TTC549 (cell line): ENCODE measurements around the gene GPSM3.
"Not testable (repeated sequence)": the region's sequence is repeated elsewhere in the genome, so short reads cannot be mapped to it uniquely, and the experiment has no call there.

Source experiments
- FAIRE-seq: peaks from 2 replicates; lab custom pipeline; 2012; peaks lifted over from hg19 to GRCh38; lab: Jason Lieb, UNC

The GPSM3 gene

DNA sequence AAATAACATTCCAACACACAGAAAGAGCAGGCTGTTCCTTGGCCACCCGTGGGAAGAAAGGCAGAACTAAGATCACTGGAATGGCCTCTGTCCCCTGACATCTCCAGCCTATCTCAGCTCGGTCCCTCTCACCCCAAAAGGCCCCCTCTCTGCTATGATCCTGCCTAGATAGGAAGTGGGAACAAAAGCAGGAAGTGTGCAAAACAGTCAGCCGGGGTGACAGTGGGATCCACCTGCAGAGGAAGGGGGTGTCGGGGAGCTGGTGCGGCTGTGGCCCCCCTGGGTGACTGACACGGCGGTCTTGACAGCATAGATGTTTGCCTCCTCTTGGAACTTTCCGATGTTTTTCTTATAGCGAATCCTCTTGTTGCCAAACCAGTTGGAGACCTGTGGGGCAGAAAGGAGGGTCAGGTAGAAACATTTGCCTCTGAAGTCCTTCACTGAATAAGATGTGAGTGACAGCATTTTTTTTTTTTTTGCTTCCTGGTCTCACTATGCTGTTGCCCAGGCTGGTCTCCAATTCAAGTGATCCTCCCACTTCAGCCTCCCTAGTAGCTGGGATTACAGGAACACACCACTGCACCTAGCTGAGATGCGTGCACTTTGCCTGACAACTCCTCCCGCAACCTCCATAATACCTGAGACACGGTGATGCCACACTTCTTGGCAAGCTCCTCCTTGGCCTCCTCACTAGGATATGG lies 5.3 kb downstream of the GPSM3 start:
- FAIRE-seq, result no peak

DNA sequence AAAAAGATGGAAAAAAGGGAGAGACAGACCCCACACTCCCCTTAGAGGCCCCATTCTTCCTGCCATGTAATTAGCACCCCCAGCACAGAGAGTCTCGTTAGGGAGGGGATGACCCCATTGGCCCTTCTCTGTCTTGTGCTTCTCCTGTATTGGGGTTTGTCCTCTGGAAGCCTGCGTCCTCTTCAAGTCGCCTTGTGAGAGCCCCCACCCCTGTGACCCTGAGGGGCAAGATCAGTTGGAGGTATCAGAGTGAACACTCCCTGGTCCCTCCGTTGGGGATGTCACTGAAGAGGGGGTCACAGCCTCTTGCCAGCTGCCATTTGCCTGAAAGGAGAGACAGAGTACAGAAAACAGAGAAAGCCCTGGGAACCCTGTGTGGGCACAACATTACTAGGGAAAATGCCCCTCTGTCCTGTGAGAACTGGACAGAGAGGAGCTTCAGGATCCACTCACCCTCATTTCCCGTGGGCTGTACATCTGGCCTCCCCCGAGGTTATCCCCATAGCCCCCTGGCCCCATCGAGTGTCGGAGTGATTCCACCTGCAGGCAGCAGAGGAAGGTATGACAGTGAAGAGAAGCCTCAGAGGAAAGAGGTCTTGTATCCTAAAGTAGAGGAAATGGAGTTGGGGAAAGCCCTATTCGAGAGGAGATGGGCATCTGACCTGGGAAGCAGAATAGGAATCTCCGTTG lies 6.1 kb downstream of the GPSM3 start:
- not testable (repeated sequence) for FAIRE-seq

DNA sequence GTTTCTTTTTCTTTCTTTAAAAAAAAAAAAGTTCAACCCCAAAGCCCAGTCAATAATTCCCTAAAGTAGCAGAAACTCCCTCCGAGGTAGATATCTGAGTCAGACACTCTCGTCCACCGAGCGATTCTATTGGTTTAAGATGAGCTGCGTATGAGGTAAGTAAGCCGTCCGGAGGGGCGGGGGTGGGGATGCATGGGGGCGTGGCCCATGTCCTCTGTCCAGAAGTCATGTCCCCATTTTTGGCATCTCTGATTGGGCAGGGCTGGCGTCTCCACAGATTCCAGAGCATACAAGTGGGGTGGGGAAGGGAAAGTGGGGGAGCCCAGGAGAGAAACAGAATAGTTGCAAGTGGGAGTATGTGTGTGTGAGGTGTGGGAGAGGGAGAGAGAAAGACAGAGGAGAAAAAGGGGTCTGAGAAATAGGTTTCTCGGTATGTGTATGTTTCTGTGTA lies 6.7 kb downstream of the GPSM3 start:
- peak; percentile 42 for FAIRE-seq

DNA sequence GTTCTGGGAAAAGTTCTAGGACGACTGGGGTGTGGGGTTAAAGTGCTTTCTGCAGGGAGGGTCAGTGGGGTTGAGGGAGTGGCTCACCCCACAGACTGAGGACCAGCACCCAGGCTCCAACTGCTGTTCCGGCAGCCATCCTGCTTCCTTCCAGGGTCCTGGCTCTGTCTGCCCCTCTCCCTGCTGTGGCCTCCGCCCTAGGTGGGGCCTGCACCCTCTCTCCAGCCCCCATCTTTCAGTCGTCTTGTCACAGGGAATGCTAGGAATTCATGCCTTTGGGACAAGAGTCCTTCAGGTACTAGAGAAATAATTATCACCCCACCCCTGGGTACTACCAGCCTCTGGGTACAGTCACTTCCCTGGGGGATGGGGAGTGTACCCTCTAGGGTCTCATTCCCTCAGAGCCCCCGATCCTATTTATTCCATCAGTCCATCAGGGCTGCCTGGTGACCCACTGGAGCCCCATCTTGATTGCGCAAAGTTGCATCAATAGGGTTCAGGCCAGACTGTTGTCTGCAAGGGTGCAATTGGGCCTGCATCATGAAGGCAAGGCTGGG lies 8.3 kb downstream of the GPSM3 start, which contains the start of gene AGER:
TSS of gene AGER (minus strand) at position 170 of the 557 bp plus-strand sequence. CDS start at position 139, 31 bp downstream.
- no peak for FAIRE-seq

DNA sequence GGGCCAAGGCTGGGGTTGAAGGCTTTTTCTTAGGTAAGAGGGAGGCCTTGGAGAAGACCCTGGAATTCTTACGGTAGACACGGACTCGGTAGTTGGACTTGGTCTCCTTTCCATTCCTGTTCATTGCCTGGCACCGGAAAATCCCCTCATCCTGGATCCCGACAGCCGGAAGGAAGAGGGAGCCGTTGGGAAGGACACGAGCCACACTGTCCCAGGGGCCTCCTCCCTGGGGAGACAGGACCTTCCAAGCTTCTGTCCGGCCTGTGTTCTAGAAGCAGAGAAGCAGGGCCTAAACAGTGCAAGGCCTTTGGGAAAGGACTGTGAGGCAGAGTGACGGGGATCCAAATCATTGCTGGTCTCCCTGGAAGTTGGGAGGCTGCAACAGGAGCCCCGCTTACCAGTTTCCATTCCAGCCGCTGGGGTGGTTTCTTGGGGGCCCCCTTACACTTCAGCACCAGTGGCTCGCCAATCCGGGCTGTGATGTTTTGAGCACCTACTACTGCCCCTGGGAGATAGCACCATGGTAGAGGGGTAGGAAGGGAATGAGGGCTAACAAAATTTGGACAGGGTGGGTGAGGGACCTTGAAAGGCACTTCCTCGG lies 8.9 kb downstream of the GPSM3 start:
- FAIRE-seq, result no peak

DNA sequence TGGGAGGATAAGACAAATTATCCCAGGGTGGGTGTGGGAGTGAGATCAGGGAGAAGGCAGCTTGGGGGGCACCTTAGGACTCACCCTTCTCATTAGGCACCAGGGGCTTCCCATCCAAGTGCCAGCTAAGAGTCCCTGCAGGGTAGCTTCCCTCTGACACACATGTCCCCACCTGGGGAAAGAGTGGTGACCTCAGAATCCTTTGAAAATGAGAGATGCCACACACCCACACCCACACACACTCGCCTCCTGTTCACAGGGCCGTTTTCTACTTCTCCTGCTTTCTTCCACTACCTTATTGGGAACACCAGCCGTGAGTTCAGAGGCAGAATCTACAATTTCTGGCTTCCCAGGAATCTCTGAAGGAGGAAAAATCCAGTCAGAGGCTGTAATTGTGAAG lies 9.4 kb downstream of the GPSM3 start:
- no peak for FAIRE-seq

DNA sequence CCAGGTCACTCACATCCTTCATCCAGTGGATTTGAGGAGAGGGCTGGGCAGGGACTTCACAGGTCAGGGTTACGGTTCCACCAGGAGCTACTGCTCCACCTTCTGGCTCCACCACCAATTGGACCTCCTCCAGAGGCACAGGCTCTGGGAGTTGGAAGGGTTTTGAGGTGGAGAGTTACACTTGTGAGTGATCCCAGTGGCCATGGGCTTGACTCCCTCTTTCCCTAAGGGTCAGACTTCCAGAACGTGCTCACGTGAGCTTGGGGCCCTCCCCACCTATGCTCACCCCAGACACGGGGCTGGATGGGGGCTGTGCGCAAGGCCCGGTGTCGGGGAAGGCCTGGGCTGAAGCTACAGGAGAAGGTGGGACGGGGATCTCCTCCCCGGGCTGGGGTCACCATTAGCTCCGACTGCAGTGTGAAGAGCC lies 9.9 kb downstream of the GPSM3 start:
- no peak for FAIRE-seq

DNA sequence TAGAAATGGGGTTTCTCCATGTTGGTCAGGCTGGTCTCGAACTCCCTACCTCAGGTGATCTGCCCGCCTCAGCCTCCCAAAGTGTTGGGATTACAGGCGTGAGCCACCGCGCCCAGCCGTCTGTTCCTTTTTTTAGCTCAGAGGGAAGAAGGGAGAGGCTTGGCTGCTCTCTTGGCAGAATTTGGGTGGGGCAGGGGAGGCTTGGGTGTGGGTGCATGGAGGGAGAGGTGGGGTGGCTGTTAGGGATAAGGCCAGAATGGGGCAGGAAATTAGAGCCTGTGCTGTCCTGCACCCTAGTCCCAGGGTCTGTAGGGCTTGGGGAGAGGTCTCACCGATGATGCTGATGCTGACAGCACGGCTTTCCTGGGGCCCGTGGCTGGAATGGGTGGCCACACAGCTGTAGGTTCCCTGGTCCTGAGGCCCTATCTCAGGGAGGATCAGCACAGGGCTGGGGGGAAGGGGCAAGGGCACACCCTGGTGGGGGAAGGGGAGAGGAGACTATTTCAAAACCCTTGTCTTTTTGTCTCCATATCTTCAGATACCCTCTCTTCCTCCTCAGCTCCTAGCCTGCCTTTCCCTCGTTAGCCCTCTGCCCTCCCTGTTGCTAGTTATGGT lies 10.4 kb downstream of the GPSM3 start:
- no peak for FAIRE-seq

DNA sequence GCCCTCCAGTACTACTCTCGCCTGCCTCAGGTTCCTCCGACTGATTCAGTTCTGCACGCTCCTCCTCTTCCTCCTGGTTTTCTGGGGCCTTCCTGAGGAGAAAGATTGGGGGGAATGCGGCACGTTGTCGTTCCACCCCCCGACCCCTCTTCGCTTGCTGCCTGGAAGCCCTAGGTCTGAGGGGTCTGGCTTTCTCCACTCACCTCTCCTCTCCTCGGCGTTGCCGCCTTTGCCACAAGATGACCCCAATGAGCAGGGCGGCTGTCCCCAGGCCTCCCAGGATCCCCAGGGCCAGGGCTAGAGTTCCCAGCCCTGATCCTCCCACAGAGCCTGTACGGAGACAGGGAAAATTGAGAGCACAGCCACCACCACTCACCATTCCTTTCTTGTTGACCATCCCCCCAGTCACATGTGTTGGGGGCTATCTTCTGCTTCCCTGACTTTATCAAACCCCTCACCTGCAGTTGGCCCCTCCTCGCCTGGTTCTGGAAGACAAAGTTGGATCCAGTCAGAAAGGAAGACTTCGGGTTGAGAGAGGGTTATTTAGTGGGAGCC lies 11.2 kb downstream of the GPSM3 start:
- FAIRE-seq, result no peak

DNA sequence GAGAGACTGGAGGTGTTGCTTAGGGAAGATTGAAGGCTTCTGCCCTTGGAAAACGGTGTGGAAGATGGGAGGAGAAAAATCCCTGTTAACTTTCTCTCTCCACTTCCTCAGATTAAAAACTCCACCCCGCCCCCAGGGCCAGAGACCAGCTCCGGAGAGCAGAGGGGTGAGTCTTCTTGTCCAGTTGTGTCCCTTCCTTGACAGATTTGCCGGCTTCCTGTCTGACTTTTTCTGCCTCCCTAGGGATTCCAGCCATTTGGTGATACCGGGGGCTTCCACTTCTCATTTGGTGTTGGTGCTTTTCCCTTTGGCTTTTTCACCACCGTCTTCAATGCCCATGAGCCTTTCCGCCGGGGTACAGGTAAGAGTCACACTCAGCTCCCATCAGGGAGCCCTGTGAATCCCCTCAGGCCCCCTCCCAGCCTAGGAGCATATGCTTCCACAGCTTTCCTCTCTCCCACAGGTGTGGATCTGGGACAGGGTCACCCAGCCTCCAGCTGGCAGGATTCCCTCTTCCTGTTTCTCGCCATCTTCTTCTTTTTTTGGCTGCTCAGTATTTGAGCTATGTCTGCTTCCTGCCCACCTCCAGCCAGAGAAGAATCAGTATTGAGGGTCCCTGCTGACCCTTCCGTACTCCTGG lies 12.6 kb downstream of the GPSM3 start:
- no peak for FAIRE-seq

DNA sequence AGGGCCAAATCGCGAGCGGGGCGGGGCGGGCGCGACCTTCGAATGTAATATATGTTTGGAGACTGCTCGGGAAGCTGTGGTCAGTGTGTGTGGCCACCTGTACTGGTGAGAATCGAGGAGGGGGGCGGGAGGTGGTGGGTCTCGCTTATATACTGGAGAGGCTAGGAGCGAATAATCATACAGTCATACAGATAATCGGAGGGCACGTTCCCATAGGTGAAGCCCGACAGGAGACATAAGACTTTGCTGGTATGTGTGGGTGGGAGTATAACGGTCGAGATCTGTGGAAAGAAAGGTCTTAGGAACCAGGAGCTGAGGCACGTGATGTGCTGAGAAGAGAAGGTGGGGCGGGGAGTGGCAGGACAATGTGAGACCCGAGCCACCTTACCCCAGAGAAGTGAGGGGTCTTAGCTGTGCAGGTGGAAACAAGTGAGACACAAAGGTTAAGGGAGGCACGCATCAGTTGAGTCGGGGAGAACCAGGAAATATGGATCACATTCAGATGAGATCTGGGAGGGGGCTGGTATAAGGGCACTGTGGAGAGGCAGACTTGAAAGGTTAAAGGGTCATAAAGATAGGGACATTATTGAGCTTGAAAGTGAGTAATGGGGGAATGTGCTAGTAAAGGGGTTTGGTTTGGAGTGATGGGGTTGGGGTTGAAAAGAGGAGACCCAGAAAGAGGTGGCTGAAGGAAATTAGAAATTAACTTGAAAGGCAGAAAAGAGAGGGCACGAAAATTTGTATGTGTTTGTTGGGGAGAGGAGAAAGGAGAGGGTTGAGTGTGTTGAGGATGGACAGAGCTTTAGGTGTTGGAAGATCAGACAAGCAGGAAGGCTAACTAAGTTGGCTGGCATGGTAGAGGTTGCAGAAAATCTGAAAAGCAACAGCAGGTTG lies 13.6 kb downstream of the GPSM3 start:
- FAIRE-seq, result no peak

DNA sequence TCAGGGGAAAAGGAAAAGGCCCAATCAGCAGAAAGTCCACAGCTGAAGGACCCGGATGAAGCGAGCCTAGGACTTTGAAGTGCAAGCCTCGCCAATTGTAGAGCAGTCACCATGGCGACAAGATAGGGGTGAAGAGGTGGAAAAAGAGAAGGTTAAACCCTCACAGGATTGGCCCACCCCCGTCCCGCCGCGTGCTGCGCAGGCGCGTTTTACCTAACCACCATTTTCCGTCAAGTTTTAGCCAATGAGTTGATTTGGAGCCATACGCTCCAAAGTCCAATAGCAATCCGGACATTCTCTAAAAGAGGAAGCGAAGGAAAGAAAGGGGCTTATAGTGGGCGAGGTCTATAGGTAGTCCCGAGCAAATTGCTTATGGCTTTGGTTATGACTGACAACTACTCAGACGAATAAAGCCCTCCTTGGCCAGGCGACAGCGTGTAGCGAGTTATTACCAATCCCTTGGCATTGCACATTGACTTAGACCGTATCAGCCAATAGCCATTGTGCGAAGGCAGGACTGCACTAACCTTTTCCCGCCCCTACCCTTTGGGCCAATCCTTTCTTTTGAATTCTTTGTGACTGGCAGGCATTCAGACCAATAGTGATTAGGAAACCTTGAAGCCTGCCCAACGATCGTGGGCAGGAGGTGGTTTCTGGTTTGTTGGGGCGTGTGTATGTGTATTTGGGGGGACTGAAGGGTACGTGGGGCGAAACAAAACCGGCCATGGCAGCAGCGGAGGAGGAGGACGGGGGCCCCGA lies 14.5 kb downstream of the GPSM3 start, which contains the start of gene RNF5:
TSS of gene RNF5 (plus strand) at position 618 of the 759 bp plus-strand sequence. CDS start at position 725, 107 bp downstream.
- FAIRE-seq, result peak; percentile 96

DNA sequence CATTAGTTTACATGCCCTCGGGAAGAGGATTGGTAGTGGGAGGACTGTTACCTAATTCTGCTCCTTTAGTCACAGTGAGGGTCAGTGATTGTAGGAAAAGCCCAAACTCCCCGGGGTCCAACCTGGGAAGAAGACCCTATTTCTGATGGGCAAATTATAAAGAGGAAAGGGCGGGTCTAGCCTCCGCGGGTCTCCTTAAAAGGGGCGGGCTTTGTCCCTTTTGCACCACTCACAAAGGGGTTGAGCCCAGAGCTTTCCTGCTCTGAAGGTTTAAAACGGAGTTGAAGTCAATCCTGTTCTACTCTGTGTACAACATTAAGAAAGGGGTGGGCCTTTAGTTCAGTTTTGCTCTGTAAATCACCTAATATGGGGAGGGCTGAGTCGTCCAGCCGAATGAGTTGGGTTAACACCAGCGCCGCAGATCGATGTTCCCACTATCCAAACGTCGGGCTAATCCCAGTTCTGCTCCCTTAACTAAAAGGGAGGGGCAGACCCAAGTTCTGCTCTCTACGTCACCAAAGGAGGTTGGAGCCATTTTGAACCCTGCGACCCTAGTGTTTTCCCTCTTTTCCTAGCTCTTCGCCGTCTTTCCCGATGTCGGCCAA lies 15.2 kb downstream of the GPSM3 start:
- no peak for FAIRE-seq

DNA sequence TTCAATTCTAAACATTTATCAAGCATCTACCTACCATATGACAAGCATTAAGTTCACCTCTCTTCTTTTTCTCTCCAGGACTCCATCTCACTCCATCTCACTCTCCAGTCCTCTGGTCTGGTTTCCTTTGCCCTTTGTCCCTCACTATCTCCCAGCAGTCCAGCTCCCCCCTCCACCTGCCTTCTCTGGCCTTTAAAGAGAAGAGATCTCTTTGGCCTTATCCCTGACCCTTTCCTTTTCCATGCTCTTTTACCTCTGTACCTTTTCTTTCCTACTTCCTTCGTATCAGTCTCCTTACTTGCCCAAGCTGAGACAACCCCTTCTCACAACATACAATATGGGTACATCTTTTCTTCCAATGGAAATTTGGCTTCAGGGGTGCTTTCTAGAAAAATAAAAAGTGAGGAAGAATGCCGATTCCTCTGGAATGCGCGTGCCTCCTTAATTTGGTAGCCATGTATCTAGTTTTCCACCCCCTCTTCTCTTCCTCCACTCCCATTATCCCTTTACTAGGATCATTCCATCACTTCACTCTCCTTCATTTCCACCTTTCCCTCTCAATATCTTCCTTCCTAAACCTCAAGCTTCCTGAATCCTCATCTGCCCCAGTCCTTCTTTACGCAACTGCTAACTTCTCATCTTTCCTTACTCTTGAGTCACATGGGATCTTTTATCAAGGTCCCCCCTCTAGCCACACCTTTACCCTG lies 15.8 kb downstream of the GPSM3 start:
- FAIRE-seq, result no peak

DNA sequence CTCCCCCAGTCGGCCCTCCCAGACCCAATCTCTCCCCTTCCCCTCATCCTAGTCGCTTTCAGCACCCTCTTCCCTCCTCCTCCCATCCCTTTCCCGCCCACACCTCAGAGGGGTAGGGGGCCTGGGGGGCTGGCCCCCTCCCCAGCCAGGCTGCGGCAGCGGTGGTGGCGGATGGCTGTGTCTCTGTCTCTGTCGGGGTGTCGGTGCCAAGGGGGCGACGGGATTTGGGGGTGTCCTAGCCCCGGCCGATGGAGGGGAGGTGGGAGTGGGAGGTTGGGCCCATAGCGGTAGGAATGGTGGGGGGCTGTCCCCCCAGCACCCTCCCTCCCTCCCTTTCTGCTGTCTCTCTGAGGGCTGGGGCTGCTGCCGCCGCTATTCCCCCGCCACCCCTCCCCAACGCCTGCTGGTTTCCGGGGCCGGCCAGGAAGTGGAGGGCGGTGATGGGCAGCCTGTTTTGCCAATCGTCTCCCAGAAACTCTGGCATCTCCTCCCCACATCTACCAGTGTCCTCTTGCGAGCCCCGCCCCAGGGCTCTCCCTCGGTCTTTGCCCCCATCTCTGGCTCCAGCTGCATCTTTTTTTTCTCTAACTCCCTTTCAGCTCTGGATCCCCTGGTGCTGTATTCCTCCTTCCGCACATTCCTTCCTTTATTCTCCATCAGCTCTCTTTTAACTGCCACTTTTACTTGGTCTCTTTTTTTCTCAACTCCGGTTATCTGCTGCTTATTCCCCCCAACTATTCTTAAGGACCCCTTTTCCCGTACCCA lies 16.6 kb downstream of the GPSM3 start, which contains the start of gene AGPAT1:
TSS of gene AGPAT1 (minus strand) at position 374 of the 765 bp plus-strand sequence. CDS start 4,588 bp downstream, outside the sequence.
- no peak for FAIRE-seq

DNA sequence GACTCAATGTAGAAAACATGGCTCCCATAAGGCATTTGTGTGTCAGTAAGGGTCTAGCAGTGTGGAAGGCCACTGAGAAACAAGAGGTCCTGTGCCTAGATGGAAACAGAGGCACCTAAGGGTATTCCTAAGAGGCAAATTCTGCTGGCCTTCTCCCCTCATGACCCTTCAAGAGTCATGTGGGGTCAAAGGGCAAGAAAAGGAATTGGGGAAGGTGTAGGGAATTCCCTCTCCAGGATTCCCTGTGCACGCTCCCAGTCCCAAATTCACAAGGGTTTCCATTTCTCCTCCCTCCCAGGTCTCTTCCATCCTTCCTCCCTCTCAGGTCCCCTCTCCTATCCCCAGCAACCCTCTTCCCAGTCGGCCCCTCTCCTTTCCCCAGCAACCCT lies 17.1 kb downstream of the GPSM3 start:
- no peak for FAIRE-seq

DNA sequence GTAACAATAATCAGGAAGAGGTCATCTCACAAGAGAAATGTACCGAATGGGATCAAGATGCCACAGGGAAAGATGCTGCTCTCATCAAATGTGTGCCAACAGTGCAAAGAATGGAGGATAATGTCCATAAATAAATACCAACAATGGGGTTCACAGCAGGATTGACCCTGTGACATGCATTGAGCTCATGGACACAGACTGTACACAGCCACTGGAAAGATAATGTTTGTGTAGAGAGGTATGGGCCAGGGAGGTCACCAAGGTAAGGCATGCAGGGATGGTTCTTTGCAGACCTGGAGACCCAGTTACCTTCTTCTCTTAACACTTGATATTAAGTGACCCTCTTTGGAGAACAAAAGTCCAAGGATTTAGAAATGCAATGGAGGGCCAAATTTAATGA lies 18.0 kb downstream of the GPSM3 start:
- FAIRE-seq, result no peak
